ENCODE data around the gene VWA5B1.
A peak's percentile ranks its signal among the peaks of the same experiment; 100 is the strongest.

Gene VWA5B1, protein sequence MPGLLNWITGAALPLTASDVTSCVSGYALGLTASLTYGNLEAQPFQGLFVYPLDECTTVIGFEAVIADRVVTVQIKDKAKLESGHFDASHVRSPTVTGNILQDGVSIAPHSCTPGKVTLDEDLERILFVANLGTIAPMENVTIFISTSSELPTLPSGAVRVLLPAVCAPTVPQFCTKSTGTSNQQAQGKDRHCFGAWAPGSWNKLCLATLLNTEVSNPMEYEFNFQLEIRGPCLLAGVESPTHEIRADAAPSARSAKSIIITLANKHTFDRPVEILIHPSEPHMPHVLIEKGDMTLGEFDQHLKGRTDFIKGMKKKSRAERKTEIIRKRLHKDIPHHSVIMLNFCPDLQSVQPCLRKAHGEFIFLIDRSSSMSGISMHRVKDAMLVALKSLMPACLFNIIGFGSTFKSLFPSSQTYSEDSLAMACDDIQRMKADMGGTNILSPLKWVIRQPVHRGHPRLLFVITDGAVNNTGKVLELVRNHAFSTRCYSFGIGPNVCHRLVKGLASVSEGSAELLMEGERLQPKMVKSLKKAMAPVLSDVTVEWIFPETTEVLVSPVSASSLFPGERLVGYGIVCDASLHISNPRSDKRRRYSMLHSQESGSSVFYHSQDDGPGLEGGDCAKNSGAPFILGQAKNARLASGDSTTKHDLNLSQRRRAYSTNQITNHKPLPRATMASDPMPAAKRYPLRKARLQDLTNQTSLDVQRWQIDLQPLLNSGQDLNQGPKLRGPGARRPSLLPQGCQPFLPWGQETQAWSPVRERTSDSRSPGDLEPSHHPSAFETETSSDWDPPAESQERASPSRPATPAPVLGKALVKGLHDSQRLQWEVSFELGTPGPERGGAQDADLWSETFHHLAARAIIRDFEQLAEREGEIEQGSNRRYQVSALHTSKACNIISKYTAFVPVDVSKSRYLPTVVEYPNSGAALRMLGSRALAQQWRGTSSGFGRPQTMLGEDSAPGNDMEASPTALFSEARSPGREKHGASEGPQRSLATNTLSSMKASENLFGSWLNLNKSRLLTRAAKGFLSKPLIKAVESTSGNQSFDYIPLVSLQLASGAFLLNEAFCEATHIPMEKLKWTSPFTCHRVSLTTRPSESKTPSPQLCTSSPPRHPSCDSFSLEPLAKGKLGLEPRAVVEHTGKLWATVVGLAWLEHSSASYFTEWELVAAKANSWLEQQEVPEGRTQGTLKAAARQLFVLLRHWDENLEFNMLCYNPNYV

DNA sequence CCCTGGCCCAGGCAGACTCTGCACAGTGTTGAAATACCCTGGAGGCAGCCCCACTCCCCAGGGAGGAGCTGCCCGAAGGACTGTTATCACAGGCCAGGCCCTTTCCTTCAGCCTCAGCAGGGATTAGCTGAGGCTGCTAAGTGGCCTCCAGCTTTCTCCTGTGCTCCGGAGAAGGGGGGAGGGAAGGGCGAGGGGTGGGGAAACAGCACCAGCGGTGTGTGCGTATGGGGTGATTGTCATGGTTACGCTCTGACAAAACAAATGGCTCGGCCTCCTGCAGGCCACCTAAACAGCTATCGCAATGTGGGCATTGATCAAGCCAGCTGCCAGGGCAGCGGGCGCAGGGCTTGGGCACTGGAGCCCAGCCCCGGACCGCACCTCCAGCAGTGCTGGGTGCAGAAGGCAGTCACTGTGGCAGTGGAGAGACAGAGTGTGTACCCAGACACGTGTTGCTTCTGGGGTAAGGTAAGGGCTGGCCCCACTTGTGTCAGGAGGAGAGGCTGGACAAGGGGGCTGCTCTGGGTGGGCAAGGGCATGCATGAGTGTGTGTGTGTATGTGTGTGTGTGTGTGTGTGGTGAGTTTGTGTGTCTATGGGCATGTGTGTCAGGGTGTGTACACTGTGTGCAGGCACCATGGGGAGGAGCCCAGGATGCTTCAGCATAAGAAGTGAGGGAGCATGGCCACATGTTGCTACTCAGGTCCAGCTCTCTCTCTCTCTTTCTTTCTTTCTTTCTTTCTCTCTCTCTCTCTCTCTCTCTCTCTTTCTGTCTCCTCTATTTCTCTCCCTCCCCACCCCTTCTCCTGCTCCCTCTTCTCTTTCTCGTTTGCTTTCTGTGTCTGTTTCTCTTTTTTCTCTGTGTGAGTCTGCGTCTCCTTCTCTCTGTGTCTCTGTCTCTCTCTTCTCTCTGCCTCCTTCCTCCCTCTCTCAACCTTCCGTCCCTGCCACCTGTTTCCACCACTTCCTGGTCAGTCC, at the start of gene VWA5B1:
Gene VWA5B1 (plus strand): TSS at position 252 of the 974 bp plus-strand sequence. CDS start 19,727 bp downstream, outside the sequence.
- no peaks in the 10 kb centered on the region for H3K36me3 Mint-ChIP-seq (ENCODE audit: low read depth)
- H3K4me1 Mint-ChIP-seq (ENCODE audit: low read depth), result peaks cover 5% of the 10 kb centered on the region
- H3K4me3 Mint-ChIP-seq, result no peak within 1 kb of the TSS
- no peaks in the 10 kb centered on the region for H3K9me3 Mint-ChIP-seq
- H3K27ac Mint-ChIP-seq, result peak within 1 kb of the TSS; percentile 28
- peaks cover 52% of the 10 kb centered on the region for H3K27me3 Mint-ChIP-seq (ENCODE audit: low read depth)

DNA sequence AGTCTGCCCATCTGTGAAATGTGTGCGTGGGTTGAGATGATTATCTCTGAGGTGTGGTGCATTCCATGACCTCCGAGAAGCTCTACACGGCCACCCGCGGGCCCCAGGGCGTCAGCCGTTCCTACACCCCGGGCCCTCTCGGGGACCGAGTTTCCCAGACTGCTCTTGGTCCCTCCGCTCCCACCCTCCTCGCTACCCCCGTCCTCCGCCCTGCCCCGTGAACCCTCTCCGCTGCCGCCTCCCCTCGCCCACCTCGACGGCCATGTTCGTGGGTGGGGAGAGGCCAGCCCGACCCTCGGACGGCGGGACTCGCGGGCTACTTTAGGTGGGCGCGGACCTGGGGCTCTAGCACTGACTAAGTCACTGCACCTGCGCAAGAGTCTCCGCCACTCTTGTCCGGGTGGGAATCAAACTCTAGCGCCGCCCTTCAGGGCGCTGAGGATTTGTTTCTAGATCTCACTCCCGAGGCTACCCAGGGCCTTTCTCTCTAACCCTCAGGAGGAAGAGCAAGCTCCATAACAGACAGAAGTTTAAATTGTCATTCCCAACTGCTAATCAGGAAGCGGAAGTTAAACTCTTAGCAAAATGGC, 47.7 kb upstream of the VWA5B1 start:
- Mint-ChIP-seq H3K4me1 (ENCODE audit: low read depth) (no peaks in the 10 kb centered on the region), H3K9me3 (no peaks in the 10 kb centered on the region), H3K4me3 (no peak overlapping the region), H3K27me3 (ENCODE audit: low read depth) (peaks cover 18% of the 10 kb centered on the region), H3K36me3 (ENCODE audit: low read depth) (no peaks in the 10 kb centered on the region), H3K27ac (no peak overlapping the region)

DNA sequence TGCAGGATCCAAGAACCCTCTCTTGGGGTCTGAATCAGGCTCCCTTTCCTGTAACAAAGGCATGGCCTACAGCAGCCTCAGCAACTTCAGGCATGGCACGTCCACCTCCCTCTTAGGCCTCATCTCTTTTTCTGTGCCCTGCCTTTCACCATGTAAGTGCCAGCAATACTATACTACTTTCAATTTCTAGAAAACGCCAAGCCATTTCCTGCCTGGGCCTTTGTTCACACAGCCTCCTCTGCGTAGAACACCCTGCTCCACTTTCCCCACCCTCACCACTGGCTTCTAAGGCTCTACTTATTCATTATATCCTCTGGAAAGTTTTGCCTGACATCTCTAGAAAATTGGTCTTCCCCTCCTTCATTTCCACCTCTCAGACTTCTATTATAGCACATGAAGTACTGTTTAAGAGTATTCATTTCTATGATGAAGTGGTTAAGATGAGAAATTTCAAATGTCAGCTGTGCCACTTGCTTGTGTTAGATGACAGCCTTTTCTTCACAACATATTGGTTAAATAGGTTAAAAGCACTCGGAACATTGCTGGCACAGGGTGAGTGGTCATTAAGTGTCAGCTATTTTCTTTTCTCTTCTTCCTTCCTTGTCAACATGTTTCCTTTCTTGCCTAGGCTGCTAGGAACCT, 41.6 kb upstream of the VWA5B1 start:
- peaks cover 11% of the 10 kb centered on the region for H3K4me1 Mint-ChIP-seq (ENCODE audit: low read depth)
- peaks cover 3% of the 10 kb centered on the region for H3K27me3 Mint-ChIP-seq (ENCODE audit: low read depth)
- peak overlapping the region; percentile 82 for H3K27ac Mint-ChIP-seq
- H3K4me3 Mint-ChIP-seq, result peak overlapping the region; percentile 5
- no peaks in the 10 kb centered on the region for H3K9me3 Mint-ChIP-seq
- H3K36me3 Mint-ChIP-seq (ENCODE audit: low read depth), result no peaks in the 10 kb centered on the region

DNA sequence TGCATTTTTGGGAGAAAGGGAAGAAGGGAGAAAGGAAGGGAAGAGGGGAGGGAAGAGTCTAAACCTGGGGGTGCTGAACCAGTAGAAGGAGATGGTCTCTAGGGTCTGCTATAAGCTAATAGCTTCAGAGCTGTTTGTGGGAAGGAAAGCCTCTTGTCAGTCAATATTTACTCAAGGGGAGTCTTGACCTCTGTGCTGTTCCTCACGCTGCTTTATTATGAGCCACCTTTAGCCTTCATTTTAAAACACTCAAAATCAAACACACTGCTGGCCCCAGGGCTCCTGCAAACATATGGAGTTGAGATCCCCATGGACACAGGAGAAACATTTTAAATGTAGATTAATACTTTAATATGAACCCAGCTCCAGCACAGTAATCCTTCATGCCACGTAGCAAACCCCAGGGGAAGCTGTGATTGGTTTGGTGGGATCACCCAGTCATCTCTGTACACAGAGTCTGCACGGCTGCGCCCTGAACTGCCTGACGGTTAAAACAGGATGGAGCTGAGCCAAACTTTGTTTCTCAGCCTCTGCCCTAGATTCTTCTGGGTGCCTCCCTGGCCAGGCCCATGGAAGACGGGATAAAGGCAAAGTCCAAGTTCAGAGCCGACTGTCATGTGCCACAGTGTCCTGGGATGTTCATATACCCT, 40.2 kb upstream of the VWA5B1 start:
- Mint-ChIP-seq H3K27ac (no peak overlapping the region), H3K4me1 (ENCODE audit: low read depth) (peaks cover 11% of the 10 kb centered on the region), H3K4me3 (no peak overlapping the region)

DNA sequence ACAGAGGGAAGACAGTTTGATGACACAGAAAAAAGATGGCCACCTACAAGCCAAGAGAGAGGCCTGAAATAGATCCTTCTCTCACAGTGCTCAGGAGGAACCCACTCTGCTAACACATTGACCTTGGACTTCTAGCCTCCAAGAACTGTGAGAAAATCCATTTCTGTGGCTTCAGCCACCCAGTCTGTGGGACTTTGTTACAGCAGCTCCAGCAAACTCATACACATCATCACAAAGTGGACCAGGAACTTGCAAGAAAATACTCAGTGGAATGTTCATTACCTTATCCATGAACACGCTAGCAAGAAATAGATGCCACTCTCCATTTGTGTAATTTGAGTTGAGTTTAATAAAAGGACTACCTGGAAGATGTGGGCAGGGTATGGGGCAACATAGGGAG, 38.1 kb upstream of the VWA5B1 start:
- no peaks in the 10 kb centered on the region for H3K9me3 Mint-ChIP-seq
- H3K36me3 Mint-ChIP-seq (ENCODE audit: low read depth), result no peaks in the 10 kb centered on the region
- H3K27ac Mint-ChIP-seq, result no peak overlapping the region
- no peak overlapping the region for H3K4me3 Mint-ChIP-seq
- peaks cover 7% of the 10 kb centered on the region for H3K27me3 Mint-ChIP-seq (ENCODE audit: low read depth)
- H3K4me1 Mint-ChIP-seq (ENCODE audit: low read depth), result peaks cover 11% of the 10 kb centered on the region

More for the DNA sequence above, 40.2 kb upstream of the VWA5B1 start:
- no peaks in the 10 kb centered on the region for H3K36me3 Mint-ChIP-seq (ENCODE audit: low read depth)
- H3K9me3 Mint-ChIP-seq, result no peaks in the 10 kb centered on the region
- H3K27me3 Mint-ChIP-seq (ENCODE audit: low read depth), result peaks cover 3% of the 10 kb centered on the region

DNA sequence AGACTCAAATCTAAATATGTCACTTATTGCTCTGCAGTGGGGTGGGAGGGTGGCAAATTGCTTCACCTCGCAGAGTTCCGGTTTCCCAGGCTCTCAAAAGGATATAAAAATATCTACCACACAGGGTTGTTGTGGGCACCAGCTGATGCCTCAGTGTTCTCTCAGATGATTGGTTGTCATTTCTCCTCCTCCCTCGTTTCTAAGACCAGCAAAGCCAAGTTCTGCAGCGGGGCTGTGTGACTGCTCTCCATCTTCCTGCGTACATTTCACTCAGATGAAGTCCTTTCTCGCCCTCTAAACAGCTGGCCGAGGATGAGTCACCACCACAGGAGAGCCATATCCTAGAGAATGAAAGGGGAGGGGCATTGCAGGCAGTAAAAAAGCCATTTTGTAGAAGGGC, 35.0 kb upstream of the VWA5B1 start:
- H3K36me3 Mint-ChIP-seq (ENCODE audit: low read depth), result no peaks in the 10 kb centered on the region
- H3K27me3 Mint-ChIP-seq (ENCODE audit: low read depth), result peaks cover 22% of the 10 kb centered on the region
- H3K4me1 Mint-ChIP-seq (ENCODE audit: low read depth), result no peaks in the 10 kb centered on the region
- H3K9me3 Mint-ChIP-seq, result no peaks in the 10 kb centered on the region
- H3K4me3 Mint-ChIP-seq, result no peak overlapping the region
- no peak overlapping the region for H3K27ac Mint-ChIP-seq

DNA sequence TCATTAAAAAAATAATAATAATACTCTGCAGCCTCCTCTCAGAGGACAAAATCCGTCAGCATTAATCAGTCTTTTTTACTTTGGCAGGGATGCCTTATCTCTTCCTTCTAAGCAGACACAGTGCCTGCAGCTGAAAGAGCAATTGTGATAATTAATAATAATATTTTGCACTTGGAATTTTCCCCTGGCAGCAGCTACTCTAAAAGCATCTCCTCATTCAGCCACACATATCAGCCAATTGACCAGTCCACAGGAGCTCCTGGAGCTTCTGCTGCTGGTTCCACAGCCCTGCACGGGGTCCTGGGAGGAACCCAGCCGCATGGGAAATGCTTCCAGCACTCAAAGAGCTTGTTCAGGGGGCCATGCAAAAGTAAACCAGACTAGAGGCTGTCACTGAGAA, 31.0 kb upstream of the VWA5B1 start:
- Mint-ChIP-seq H3K4me1 (ENCODE audit: low read depth) (no peaks in the 10 kb centered on the region), H3K36me3 (ENCODE audit: low read depth) (no peaks in the 10 kb centered on the region), H3K27me3 (ENCODE audit: low read depth) (peaks cover 19% of the 10 kb centered on the region), H3K4me3 (no peak overlapping the region), H3K9me3 (no peaks in the 10 kb centered on the region), H3K27ac (no peak overlapping the region)

DNA sequence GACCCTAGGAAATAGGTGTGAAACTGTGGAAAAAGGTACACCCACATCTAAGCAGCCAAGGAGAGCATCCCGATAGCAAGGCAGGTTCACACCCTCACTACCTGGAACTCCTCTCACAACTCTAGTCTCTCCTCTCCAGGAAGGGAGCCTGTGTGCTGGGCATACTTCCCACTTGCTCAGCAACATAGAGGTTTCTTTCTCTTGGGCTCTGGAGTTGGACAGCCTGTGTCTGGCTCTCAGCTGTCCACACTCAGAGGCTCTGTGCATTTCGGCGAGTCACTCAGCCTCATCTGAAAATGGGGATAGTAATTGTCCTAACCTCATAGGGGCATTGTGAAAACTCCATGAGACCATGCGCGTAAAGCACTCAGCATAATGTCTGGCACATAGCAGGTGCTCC, 29.6 kb upstream of the VWA5B1 start:
- Mint-ChIP-seq H3K36me3 (ENCODE audit: low read depth) (no peaks in the 10 kb centered on the region), H3K9me3 (no peaks in the 10 kb centered on the region), H3K4me1 (ENCODE audit: low read depth) (no peaks in the 10 kb centered on the region), H3K27me3 (ENCODE audit: low read depth) (peaks cover 16% of the 10 kb centered on the region), H3K4me3 (no peak overlapping the region), H3K27ac (no peak overlapping the region)

DNA sequence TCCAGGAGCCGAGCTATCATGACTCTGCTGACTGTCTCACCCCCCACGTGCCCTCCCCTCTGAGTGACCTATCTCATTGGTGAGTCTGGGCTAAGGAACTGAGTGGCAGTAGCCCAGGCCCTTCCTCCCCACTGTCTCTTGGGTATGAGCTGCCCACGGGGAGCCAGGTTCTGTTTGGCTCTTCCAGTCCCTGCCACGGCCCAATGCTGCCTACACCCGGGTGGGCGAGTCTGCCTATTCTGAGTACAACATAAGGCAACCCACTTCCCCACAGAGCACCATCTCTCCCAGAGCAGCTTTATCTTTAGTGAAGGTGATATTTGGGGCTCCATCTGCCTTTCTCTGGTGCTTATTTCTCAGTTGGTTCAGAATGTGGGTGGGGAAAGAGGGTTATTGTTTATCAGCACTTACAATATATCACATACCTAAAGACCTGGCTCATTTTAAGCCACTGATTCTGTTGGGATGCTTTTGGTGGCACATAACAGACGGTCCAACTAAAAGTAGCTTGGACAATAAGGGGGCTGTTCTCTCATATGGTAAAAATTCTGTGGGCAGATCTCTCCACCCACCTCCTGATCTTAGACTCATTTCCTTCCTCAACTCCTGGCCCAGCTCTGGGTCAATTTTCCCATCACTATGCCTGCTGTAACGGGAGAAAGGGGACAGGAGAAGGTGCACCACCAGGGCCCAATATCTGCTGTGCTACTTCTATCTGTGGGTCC, 27.7 kb upstream of the VWA5B1 start:
- H3K27me3 Mint-ChIP-seq (ENCODE audit: low read depth), result peaks cover 14% of the 10 kb centered on the region
- H3K4me1 Mint-ChIP-seq (ENCODE audit: low read depth), result no peaks in the 10 kb centered on the region
- H3K9me3 Mint-ChIP-seq, result no peaks in the 10 kb centered on the region
- no peaks in the 10 kb centered on the region for H3K36me3 Mint-ChIP-seq (ENCODE audit: low read depth)
- H3K27ac Mint-ChIP-seq, result no peak overlapping the region
- no peak overlapping the region for H3K4me3 Mint-ChIP-seq

DNA sequence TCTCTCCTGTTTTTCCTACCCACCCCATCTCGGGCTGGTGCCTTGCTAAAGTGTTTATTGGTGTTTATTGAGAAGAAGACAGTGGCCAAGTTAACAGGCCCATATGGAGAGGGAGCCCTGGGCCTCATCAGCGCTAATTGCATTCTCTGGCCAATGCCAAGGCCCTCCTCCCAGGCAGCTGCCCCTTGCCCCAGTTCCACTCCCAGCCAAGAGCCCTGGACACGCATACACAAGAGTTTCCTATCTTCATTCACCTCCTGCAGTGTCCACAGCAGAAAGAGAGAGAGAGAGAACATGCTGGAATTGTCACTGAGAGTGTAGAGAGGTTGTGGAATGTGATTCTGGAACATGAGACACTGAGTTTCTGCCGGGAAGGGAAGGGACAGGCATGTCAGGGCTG, 25.4 kb upstream of the VWA5B1 start:
- H3K4me3 Mint-ChIP-seq, result no peak overlapping the region
- no peak overlapping the region for H3K27ac Mint-ChIP-seq
- H3K27me3 Mint-ChIP-seq (ENCODE audit: low read depth), result peaks cover 8% of the 10 kb centered on the region
- no peaks in the 10 kb centered on the region for H3K36me3 Mint-ChIP-seq (ENCODE audit: low read depth)
- H3K9me3 Mint-ChIP-seq, result no peaks in the 10 kb centered on the region
- no peaks in the 10 kb centered on the region for H3K4me1 Mint-ChIP-seq (ENCODE audit: low read depth)

DNA sequence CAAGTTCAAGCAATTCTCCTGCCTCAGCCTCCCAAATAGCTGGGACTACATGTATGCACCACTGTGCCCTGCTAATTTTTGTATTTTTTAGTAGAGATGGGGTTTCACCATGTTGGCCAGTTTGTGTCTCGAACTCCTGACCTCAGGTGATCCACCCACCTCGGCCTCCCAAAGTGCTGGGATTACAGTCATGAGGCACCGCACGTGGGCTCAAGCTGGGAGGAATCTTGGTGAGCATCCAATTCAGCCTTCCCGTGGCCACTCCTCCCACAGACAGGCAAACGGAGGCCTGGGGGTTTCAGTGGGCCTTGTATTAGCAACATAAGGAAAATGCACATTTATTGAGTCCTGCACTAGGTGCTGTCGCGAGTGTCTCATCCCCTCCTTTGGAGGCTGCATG, 24.5 kb upstream of the VWA5B1 start:
- H3K36me3 Mint-ChIP-seq (ENCODE audit: low read depth), result no peaks in the 10 kb centered on the region
- H3K4me3 Mint-ChIP-seq, result no peak overlapping the region
- H3K4me1 Mint-ChIP-seq (ENCODE audit: low read depth), result no peaks in the 10 kb centered on the region
- peaks cover 13% of the 10 kb centered on the region for H3K27me3 Mint-ChIP-seq (ENCODE audit: low read depth)
- H3K27ac Mint-ChIP-seq, result no peak overlapping the region
- peaks cover 5% of the 10 kb centered on the region for H3K9me3 Mint-ChIP-seq

DNA sequence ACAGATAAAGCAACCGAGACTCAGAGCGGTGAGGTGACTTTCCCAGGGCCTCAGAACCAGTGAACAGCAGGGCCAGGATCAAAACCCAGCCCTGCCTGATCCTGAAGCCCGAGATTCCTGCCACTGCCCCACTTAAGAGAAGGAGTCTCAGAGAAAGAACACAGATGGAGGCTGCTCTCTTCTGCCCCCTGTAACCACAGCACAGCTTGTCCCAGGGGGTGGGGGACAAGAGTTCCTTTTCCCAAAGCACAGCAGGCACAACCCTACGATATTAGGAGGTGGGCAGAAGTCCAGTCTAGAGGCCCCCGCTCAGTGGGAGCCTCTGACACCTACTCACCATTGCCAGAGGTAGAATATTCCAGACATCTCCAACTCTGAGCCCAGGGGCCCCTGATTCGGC, 24.0 kb upstream of the VWA5B1 start:
- Mint-ChIP-seq H3K4me3 (no peak overlapping the region), H3K27me3 (ENCODE audit: low read depth) (peaks cover 13% of the 10 kb centered on the region), H3K4me1 (ENCODE audit: low read depth) (no peaks in the 10 kb centered on the region), H3K36me3 (ENCODE audit: low read depth) (no peaks in the 10 kb centered on the region), H3K9me3 (peaks cover 5% of the 10 kb centered on the region), H3K27ac (no peak overlapping the region)

Measured in T-helper 1 cell treated with Interleukin-12 subunit alpha and Interleukin-12 subunit beta and Interleukin-4 antibody, amounts not matched to agents 30 μg/mL and 1 μg/mL, for 36 hours (primary cell).